HepG2 (cell line): ENCODE results near the gene PCGF6. TPM values are rescaled to one million over a fixed set of nuclear protein-coding genes. Genes with fewer than 3 reads are reported as not detected.

Experiments
- ADNP ChIP-seq: sonication (generic); formaldehyde crosslinking; IDR thresholded peaks from 2 replicates; pipeline ENCODE4 v1.4.0; 2020; ENCODE audit warnings: missing genetic modification reagents
- GZF1 ChIP-seq: sonication (generic); formaldehyde crosslinking; IDR thresholded peaks from 2 replicates; pipeline ENCODE4 v1.5.1; 2020; ENCODE audit warnings: mild to moderate bottlenecking, missing genetic modification reagents
- HNF4A ChIP-seq: sonication (generic); formaldehyde crosslinking; IDR thresholded peaks from 2 replicates; pipeline ENCODE4 v1.4.0; 2020; ENCODE audit warnings: missing genetic modification reagents
- KAT2B ChIP-seq: fragments of 150-350 bp; IDR thresholded peaks from 2 replicates; pipeline ENCODE4 v1.6.1; 2014; ENCODE audit warnings: low read depth, low read length, borderline replicate concordance
- MTF2 ChIP-seq: sonication (generic); formaldehyde crosslinking; IDR thresholded peaks from 2 replicates; pipeline ENCODE4 v1.5.0; 2020; ENCODE audit warnings: missing genetic modification reagents, borderline replicate concordance
- NFIB ChIP-seq: sonication (generic); formaldehyde crosslinking; IDR thresholded peaks from 2 replicates; pipeline ENCODE4 v1.9.0; 2021; ENCODE audit warnings: missing genetic modification reagents, mild to moderate bottlenecking, borderline replicate concordance
- PCBP1 ChIP-seq: fragments of 200-400 bp; formaldehyde crosslinking; IDR thresholded peaks from 2 replicates; pipeline ENCODE4 v1.6.1; 2017; ENCODE audit warnings: mild to moderate bottlenecking, low read depth, low read length, borderline replicate concordance
- SMAD3 ChIP-seq: sonication (generic); formaldehyde crosslinking; IDR thresholded peaks from 2 replicates; pipeline ENCODE4 v1.4.0; 2020; ENCODE audit warnings: missing genetic modification reagents
- SPEN ChIP-seq: sonication (generic); formaldehyde crosslinking; IDR thresholded peaks from 2 replicates; pipeline ENCODE4 v1.5.1; 2020; ENCODE audit warnings: low read depth, mild to moderate bottlenecking, missing genetic modification reagents
- TBP ChIP-seq: sonication (generic); formaldehyde crosslinking; IDR thresholded peaks from 2 replicates; pipeline ENCODE4 v1.5.0; 2020; ENCODE audit warnings: missing genetic modification reagents
- TBX3 ChIP-seq: fragments of 450-650 bp; IDR thresholded peaks from 2 replicates; pipeline ENCODE4 v1.6.1; 2017; ENCODE audit warnings: antibody characterized with exemption, mild to moderate bottlenecking, inconsistent platforms, borderline replicate concordance
- ZNF83 ChIP-seq: sonication (generic); formaldehyde crosslinking; IDR thresholded peaks from 2 replicates; pipeline ENCODE4 v1.4.0; 2020; ENCODE audit warnings: missing genetic modification reagents, mild to moderate bottlenecking, borderline replicate concordance
- ZSCAN30 ChIP-seq: sonication (generic); formaldehyde crosslinking; IDR thresholded peaks from 2 replicates; pipeline ENCODE4 v1.5.0; 2020; ENCODE audit warnings: mild to moderate bottlenecking, missing genetic modification reagents
- polyA plus RNA-seq, 8 experiments: library from polyadenylated mRNA; depleted of rRNA in 3 of 8; stranded (reverse) in 7 of 8; unstranded in 1 of 8; fragments of >200 nt; fragmentation: Illumina TruSeq in 4 of 8; extraction: Trizol in 4 of 8; gene quantifications; 2 replicates each; pipeline versions ENCODE4 v1.2.1 to v1.2.3, GENCODE V29; 2011 to 2016; ENCODE audit warnings: low read depth in 4 of 8, missing spikeins in 1 of 8, mixed read lengths in 1 of 8; ENCODE audit not compliant: insufficient read depth in 1 of 8
- total RNA-seq, 5 experiments: library from RNA; depleted of rRNA; stranded (reverse); fragments of >200 nt; fragmentation: Illumina TruSeq; extraction: Trizol; gene quantifications; 2 replicates each; pipeline ENCODE4 v1.2.3, GENCODE V29; 2016; ENCODE audit warnings: low read depth in 1 of 5
- TF ChIP-seq, protein P1 (sequence below): sonication (generic); formaldehyde crosslinking; IDR thresholded peaks from 2 replicates; pipeline ENCODE4 v1.5.0; 2020; ENCODE audit warnings: mild to moderate bottlenecking, missing genetic modification reagents, borderline replicate concordance
- TF ChIP-seq, protein P2 (sequence below): sonication (generic); formaldehyde crosslinking; IDR thresholded peaks from 2 replicates; pipeline ENCODE4 v1.4.0; 2020; ENCODE audit warnings: missing genetic modification reagents

The PCGF6 gene
- total and polyA plus RNA-seq, 2 of the 13 experiments (the other 11 are each of a cell fraction or from before 2014, with no cell fraction given): 5.2 to 19.4 TPM

DNA sequence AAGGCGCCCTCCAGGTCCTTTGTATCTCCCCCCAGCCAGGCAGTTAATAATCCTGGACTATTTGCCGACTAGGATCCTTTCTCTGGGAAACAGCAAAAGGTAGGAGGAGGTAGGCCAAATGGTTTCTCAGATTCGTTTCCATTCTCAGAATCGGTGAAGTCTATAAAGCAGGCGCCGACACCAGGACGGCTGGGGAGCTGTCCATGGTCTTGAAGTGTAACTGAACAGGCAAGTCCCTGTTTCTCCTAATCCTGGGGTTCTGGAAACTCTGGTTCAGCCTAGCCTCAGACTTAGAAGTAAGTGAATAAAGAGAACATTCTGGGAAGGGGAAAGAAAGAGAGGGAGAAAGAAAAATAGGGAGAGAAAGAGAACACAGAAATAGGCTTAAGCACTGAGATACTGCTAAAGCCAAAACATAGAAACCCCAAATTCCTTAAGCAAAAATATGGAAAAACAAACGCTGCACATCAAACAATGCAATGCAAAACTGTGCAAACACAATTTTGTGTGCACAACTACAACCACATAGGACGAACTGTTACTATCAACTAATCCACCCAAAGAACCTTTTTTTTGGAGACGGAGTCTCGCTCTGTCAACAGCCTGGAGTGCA, 85.1 kb downstream of the PCGF6 start (continued):
- TF ChIP-seq TBP (CRISPR knock-in tag): no peak
- no peak for TF ChIP-seq ZNF83 (CRISPR knock-in tag)
- no peak for TF ChIP-seq ADNP (CRISPR knock-in tag)
- no peak for TF ChIP-seq HNF4A (CRISPR knock-in tag)
- no peak for TF ChIP-seq GZF1 (CRISPR knock-in tag)
- no peak for TF ChIP-seq NFIB (CRISPR knock-in tag)
- peak; percentile 91 for TF ChIP-seq SMAD3 (CRISPR knock-in tag)
- TF ChIP-seq, protein P1, sequence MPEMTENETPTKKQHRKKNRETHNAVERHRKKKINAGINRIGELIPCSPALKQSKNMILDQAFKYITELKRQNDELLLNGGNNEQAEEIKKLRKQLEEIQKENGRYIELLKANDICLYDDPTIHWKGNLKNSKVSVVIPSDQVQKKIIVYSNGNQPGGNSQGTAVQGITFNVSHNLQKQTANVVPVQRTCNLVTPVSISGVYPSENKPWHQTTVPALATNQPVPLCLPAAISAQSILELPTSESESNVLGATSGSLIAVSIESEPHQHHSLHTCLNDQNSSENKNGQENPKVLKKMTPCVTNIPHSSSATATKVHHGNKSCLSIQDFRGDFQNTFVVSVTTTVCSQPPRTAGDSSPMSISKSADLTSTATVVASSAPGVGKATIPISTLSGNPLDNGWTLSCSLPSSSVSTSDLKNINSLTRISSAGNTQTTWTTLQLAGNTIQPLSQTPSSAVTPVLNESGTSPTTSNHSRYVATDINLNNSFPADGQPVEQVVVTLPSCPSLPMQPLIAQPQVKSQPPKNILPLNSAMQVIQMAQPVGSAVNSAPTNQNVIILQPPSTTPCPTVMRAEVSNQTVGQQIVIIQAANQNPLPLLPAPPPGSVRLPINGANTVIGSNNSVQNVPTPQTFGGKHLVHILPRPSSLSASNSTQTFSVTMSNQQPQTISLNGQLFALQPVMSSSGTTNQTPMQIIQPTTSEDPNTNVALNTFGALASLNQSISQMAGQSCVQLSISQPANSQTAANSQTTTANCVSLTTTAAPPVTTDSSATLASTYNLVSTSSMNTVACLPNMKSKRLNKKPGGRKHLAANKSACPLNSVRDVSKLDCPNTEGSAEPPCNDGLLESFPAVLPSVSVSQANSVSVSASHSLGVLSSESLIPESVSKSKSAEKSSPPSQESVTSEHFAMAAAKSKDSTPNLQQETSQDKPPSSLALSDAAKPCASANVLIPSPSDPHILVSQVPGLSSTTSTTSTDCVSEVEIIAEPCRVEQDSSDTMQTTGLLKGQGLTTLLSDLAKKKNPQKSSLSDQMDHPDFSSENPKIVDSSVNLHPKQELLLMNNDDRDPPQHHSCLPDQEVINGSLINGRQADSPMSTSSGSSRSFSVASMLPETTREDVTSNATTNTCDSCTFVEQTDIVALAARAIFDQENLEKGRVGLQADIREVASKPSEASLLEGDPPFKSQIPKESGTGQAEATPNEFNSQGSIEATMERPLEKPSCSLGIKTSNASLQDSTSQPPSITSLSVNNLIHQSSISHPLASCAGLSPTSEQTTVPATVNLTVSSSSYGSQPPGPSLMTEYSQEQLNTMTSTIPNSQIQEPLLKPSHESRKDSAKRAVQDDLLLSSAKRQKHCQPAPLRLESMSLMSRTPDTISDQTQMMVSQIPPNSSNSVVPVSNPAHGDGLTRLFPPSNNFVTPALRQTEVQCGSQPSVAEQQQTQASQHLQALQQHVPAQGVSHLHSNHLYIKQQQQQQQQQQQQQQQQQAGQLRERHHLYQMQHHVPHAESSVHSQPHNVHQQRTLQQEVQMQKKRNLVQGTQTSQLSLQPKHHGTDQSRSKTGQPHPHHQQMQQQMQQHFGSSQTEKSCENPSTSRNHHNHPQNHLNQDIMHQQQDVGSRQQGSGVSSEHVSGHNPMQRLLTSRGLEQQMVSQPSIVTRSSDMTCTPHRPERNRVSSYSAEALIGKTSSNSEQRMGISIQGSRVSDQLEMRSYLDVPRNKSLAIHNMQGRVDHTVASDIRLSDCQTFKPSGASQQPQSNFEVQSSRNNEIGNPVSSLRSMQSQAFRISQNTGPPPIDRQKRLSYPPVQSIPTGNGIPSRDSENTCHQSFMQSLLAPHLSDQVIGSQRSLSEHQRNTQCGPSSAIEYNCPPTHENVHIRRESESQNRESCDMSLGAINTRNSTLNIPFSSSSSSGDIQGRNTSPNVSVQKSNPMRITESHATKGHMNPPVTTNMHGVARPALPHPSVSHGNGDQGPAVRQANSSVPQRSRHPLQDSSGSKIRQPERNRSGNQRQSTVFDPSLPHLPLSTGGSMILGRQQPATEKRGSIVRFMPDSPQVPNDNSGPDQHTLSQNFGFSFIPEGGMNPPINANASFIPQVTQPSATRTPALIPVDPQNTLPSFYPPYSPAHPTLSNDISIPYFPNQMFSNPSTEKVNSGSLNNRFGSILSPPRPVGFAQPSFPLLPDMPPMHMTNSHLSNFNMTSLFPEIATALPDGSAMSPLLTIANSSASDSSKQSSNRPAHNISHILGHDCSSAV (CRISPR knock-in tag): no peak
- 0 out of 2 replicates have a peak, but pooled peaks have one; percentile 52 for TF ChIP-seq SPEN (CRISPR knock-in tag)
- TF ChIP-seq, protein P2, sequence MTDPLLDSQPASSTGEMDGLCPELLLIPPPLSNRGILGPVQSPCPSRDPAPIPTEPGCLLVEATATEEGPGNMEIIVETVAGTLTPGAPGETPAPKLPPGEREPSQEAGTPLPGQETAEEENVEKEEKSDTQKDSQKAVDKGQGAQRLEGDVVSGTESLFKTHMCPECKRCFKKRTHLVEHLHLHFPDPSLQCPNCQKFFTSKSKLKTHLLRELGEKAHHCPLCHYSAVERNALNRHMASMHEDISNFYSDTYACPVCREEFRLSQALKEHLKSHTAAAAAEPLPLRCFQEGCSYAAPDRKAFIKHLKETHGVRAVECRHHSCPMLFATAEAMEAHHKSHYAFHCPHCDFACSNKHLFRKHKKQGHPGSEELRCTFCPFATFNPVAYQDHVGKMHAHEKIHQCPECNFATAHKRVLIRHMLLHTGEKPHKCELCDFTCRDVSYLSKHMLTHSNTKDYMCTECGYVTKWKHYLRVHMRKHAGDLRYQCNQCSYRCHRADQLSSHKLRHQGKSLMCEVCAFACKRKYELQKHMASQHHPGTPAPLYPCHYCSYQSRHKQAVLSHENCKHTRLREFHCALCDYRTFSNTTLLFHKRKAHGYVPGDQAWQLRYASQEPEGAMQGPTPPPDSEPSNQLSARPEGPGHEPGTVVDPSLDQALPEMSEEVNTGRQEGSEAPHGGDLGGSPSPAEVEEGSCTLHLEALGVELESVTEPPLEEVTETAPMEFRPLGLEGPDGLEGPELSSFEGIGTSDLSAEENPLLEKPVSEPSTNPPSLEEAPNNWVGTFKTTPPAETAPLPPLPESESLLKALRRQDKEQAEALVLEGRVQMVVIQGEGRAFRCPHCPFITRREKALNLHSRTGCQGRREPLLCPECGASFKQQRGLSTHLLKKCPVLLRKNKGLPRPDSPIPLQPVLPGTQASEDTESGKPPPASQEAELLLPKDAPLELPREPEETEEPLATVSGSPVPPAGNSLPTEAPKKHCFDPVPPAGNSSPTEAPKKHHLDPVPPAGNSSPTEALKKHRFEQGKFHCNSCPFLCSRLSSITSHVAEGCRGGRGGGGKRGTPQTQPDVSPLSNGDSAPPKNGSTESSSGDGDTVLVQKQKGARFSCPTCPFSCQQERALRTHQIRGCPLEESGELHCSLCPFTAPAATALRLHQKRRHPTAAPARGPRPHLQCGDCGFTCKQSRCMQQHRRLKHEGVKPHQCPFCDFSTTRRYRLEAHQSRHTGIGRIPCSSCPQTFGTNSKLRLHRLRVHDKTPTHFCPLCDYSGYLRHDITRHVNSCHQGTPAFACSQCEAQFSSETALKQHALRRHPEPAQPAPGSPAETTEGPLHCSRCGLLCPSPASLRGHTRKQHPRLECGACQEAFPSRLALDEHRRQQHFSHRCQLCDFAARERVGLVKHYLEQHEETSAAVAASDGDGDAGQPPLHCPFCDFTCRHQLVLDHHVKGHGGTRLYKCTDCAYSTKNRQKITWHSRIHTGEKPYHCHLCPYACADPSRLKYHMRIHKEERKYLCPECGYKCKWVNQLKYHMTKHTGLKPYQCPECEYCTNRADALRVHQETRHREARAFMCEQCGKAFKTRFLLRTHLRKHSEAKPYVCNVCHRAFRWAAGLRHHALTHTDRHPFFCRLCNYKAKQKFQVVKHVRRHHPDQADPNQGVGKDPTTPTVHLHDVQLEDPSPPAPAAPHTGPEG (CRISPR knock-in tag): 0 out of 2 replicates have a peak, but pooled peaks have one; percentile 46
- TF ChIP-seq KAT2B: no peak
- no peak for TF ChIP-seq TBX3
- TF ChIP-seq PCBP1: no peak
- peak; percentile 61; the same call in 1 of the 2 replicates for TF ChIP-seq ZSCAN30 (CRISPR knock-in tag)
- TF ChIP-seq MTF2 (CRISPR knock-in tag): no peak
